GM18861 (cell line): ENCODE data around the gene MYLK4.

Experiments
- ATAC-seq: cut with Tn5 transposase; IDR thresholded peaks from one replicate; pipeline ENCODE4 v1.9.1; 2021; ENCODE audit not compliant: unreplicated experiment

Gene MYLK4

DNA sequence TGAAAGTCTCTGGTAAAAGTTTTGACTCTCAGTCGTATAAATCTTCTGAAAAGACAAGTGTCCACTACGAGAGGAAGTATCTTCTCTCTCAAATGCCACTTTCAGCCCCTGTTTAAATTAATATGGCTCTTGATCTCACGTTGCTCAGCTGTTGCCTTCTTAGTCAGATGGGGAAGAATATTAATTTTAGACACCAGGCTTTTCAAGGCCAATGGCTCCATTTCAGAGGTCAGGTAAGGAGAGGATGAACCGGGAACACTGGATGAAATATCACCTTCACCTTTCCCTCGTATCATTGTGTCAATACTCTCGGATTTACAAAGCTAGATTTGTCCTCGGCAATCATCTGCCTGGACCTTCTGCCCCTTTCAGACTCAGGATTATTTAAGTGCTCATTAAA, at the start of gene MYLK4:
Gene MYLK4 (minus strand): TSS at position 91 of the 400 bp plus-strand sequence. CDS start 1,628 bp downstream, outside the sequence.
- no peak for ATAC-seq

DNA sequence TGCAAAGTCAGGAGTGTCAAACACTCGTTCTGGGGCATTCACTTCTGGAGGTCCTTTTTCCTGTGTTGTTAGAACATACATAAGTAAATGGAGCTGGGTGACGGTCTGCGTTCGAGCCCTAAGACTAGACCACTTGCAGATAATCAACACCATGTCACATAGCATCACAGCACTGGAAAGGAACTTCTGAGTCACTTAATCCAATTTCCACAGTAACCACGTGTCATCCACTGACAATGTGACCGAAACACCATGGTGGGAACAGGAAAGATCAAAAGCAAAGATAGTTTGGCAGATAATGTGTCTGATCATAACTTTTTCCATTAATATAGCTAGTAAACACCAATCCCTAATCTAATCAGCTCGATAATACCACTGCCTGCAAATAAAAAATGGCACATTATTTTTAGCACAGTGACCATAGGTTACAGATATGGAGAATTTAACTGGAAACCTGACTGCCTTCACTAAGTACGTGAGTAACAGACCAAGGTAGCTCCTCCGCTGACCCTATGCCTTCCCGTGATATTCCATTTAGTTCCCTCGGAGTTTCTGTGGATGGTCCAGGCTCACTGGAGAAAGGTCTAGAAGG, 49.3 kb upstream of the MYLK4 start:
- ATAC-seq, result no peak

GRCh38 chr6:2798586-2799134, 47.9 kb upstream of the MYLK4 start:
- no peak for ATAC-seq

DNA sequence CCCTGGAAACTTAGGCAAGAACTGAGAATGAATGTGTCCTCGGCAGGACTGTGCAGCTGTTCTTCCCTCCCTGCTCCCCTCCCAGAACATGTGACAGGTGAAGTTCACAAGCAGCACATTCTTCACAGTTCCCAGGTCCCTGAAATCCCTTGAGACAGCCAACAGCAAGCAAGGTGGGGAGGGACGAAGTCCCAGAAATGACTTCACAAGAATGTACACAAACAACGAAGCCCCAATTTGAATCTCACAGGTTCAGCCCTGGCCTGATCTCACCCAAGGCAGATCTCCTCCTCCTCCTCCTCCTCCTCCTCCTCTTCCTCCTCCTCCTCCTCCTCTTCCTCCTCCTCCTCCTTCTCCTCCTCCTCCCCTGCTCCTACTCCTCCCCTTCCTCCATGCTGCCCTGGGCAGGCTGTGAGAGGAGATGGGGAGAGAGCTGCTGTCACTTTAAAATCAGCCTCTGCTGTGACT, 46.9 kb upstream of the MYLK4 start:
- no peak for ATAC-seq

GRCh38 chr6:2796861-2797260, 46.1 kb upstream of the MYLK4 start:
- ATAC-seq, result no peak

DNA sequence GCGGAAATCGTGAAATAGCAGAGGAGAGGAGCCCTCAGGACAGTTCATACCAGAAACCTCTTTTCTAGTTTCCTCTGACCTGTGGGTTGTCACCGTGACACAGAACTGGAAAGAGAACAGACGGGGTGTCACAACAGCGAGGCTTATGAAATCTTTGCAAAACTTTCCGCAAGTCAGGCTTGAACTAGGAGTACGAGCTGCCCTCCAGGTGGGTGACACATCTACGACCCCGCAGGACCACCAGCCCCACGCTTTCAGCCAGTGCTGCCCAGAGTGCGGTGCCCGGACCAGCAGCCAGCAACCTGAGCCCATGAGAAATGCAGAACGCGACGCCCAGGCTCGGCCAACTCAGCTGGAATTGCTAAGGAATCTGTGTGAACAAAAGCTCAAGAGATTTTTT, 45.2 kb upstream of the MYLK4 start:
- no peak for ATAC-seq

DNA sequence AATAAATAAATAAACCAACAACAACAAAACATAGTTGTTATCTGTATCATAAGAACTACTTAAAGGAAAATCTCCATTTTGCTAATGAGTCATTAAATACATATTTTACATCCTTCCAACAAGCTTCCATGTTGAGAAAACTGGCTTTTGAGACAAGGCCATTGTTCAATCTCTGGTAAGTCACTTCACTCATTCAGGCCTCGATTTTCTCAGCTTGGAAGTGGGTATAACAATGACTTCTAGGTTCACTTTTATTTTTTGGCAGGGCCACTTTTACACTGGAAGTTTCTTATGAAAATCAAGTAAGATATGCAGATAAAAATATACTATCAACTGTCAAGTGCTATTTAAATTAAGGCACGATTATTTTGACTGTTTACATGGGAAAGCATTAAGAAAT, 44.4 kb upstream of the MYLK4 start:
- ATAC-seq, result no peak

DNA sequence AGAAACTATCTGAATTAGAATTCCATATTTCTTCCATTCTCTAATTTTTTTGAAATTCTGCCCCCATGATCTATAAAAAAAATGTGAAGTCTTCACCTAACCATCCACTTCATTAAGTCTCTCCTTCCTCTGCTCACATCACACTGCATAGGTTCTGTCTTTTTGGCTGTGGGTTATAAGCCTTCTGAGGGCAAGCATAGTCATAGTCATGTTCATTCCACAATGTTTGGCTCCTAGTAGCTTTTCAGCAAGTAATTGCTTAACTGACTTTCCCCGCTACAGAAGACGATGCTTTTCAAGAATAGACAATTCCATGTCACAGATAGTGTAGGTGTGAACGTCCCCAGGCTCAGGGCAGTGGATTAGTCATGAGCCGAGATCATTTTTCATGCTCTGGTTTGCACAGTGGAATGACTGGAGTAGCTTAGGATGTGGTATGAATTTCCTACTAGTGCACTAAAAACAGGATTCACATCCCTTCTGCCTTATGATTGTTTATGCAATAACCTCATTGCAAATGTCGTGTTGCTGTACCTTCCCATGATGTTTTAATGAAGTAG, 43.5 kb upstream of the MYLK4 start:
- ATAC-seq, result no peak

GRCh38 chr6:2793534-2794151, 42.9 kb upstream of the MYLK4 start:
- ATAC-seq, result no peak

DNA sequence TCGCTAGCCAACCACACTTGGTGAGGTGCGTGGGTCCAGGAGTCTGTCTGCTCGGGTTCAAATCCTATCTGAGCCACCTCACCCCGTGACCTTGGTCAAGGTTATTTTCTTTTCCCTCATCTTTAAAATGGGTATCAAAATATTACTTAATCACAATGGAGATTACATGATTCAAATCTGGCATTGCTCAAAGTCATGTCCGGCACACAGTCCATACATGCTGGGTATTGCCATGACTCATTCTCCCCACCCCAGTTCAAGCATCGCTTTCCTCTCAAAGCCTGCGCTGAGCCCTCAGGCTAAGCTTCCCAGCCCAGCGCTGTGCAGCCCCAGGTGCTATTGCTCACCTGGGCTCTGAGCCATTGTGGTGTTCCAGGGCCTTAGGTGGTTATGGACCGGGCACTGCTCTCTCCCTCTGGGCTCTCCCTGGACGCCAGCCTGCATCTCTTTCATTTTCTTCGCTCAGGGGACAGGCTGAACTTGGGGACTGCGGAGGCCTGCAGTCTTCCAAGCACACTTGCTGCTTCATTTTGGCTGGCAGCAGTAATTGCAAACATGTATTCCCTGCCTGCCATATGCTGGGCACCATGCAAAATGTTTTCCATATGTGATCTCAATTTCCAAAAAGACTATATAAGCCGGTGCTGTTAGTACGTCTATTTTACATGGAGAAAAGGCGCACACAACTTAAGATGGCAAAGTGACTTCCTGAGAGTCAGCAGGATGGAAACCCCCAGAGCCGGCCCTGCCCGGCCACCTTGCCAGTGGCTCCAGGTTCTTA, 41.8 kb upstream of the MYLK4 start:
- no peak for ATAC-seq

GRCh38 chr6:2791450-2791974, 40.8 kb upstream of the MYLK4 start:
- no peak for ATAC-seq

- ATAC-seq, result peak; percentile 82
These were observed 40.1 kb upstream of the MYLK4 start for GRCh38 chr6:2790588-2791449.

DNA sequence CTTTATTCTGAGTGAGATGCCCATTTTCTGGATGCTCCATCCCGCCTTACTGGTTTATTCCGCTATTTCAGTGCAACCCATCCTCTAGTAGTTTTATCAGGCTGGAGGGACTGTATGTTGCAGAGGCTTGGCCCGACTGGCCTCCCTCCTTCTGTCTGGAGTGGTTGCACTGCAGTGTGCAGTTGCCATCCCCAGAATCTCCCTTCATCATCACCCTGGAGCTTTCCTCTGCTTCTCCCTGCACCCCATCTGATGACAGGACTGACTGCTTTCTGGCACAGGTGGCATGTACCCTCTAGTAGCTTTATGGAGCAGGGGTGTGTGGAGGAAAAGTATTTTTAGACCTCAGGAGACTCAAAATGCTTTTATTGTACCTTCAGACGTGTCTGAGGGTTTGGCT, 35.5 kb upstream of the MYLK4 start:
- no peak for ATAC-seq

DNA sequence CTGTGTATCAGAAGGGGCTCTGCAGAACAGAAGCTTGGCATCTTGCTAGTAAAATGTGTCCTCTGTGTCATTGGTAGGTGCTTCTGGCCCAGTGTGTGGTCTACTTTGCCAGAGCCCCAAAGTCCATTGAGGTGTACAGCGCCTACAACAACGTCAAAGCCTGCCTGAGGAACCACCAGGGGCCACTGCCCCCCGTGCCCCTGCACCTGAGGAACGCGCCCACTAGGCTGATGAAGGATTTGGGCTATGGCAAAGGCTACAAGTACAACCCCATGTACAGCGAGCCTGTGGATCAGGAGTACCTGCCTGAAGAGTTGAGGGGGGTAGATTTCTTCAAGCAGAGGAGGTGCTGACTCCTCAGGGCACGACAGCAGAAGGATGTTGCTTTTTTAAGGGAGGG, 34.2 kb upstream of the MYLK4 start:
- no peak for ATAC-seq

- ATAC-seq, result no peak
These were observed 33.3 kb upstream of the MYLK4 start for GRCh38 chr6:2784061-2784460.

DNA sequence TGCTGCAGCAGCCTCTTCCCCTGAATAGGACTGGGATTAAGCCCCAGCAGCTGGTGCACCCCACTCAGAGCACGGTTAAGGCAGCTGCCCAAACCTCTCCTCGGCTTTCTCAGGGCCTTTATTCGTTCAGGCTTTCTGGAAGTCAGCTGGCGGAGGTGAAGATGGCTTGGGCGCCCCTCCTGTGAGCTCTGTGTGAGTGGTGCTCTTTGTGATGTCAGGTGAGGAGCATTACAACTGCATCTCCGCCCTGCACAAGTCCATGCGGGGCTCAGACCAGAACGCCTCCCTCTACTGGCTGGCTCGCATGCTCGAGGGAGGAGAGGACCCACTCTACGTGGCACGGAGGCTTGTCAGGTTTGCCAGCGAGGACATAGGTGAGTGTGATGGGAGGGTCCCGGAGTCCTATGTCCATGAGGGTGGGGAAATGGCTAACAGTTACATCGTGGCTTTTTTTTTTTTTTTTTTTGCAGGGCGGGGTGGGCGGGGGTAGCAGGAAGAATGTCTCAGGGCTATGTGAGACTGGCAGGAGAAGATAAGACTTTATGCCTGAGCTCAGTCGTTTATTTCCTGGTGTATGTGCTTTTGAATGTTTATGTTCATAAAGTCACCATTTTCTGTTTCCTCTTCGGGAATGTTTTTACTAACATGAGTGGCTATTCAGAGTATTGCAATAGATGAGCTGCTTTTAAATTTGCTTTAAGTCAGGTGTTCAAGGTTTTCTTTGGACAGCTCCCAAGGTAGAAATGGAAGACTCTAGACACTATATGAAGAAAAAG, 32.7 kb upstream of the MYLK4 start:
- ATAC-seq, result no peak

- no peak for ATAC-seq
These were observed 32.1 kb upstream of the MYLK4 start for GRCh38 chr6:2782825-2783187.

DNA sequence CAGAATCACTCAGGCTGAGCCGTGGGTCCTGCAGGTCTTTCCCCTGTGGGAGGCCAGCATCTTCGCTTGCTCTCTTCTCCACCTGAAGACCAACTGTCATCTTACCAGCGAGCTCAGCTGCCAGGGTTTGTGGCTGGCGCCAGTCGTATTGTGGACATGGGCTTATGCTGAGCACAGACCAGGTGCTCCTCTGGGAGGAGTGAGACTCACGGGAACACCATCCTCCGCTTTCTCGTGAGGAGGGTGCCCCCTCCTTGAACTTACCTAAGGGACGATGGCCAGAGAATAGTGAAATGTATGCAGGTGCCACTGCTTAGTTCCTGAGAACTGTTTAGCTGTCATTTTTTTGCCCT, 31.6 kb upstream of the MYLK4 start:
- ATAC-seq, result no peak

DNA sequence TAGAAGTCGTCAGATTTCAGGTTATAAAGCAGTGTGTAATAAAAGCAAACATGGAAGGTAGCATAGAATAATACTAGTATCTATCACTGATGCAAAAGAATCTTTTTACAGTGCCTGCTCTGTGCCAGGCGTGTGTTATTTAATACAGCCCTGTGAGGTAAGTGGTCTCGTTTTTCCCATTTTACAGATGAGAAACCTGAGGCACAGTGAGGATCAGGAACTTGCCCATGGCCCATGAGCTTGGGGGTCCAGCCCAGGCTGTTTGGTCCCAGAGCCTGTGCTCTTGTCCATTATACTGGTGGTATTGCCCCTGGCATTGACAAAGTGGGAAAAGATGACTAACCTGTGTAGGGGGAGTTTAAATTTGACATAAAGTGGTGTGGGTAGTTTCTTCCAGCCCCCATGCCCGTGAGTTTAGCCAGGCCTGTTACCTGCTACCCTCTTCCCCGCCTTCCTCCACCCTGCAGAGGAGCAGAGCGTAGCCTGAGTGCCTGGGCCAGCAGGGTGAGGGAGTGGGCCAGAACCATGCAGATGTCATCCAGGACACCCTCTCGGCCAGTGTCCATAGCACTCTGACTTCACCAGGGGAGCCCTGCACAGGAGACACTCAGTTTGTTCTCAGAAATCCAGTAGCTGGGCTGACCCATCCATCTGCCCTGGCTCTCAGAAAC, 31.1 kb upstream of the MYLK4 start:
- no peak for ATAC-seq
